Fibroblast of lung (primary cell): ENCODE measurements around the gene NPIPB6. TPM values are rescaled to one million over a fixed set of nuclear protein-coding genes. Genes with fewer than 3 reads are reported as not detected.

Experiments
- DNase-seq, 2 donors: peaks; one replicate each; pipeline versions ENCODE4 v3.0.0 to v3.0.0-alpha.2; 2010; ENCODE audit warnings: low read depth in 2 of 2
- H2AFZ ChIP-seq: 2 replicates; pipeline ENCODE4 v1.5.1; 2012; ENCODE audit warnings: low read length, control low read depth, inconsistent platforms
- H3K27ac ChIP-seq: 2 replicates; pipeline ENCODE4 v1.5.1; 2011; ENCODE audit warnings: low read length, control low read depth; ENCODE audit not compliant: insufficient read depth
- H3K27me3 ChIP-seq: 2 replicates; pipeline ENCODE4 v1.5.1; 2011; ENCODE audit warnings: mild to moderate bottlenecking, low read length; ENCODE audit not compliant: control insufficient read depth, insufficient read depth
- H3K36me3 ChIP-seq: 2 replicates; pipeline ENCODE4 v1.5.1; 2011; ENCODE audit warnings: low read length; ENCODE audit not compliant: control insufficient read depth, insufficient read depth
- H3K4me1 ChIP-seq: 2 replicates; pipeline ENCODE4 v1.5.1; 2011; ENCODE audit warnings: low read length; ENCODE audit not compliant: control insufficient read depth, insufficient read depth; ENCODE audit errors: extremely low read depth
- H3K4me2 ChIP-seq: 2 replicates; pipeline ENCODE4 v1.5.1; 2011; ENCODE audit warnings: low read length, control low read depth; ENCODE audit not compliant: insufficient read depth; ENCODE audit errors: extremely low read depth
- H3K4me3 ChIP-seq, 4 experiments: fragments of 200-600 bp in 1 of 4; sonication (generic) in 1 of 4; replicated peaks in 1 of 4; 2 replicates each; pipeline ENCODE4 v1.5.1; 2011 to 2016; ENCODE audit warnings: low read length in 4 of 4, low read depth in 3 of 4, mild to moderate bottlenecking in 3 of 4, control low read depth in 2 of 4, inconsistent platforms in 1 of 4, mixed read lengths in 1 of 4; ENCODE audit not compliant: insufficient read depth in 1 of 4; ENCODE audit errors: control extremely low read depth in 1 of 4
- H3K79me2 ChIP-seq: 2 replicates; pipeline ENCODE4 v1.5.1; 2012; ENCODE audit warnings: mild to moderate bottlenecking, low read length, inconsistent platforms; ENCODE audit not compliant: control insufficient read depth, insufficient read depth
- H3K9ac ChIP-seq: 2 replicates; pipeline ENCODE4 v1.5.1; 2011; ENCODE audit warnings: mild to moderate bottlenecking, low read length, control low read depth; ENCODE audit not compliant: insufficient read depth
- H3K9me3 ChIP-seq: 2 replicates; pipeline ENCODE4 v1.5.1; 2012; ENCODE audit warnings: low read depth, low read length; ENCODE audit not compliant: control insufficient read depth, insufficient read depth
- H4K20me1 ChIP-seq: 2 replicates; pipeline ENCODE4 v1.5.1; 2011; ENCODE audit warnings: low read length; ENCODE audit not compliant: control insufficient read depth, insufficient read depth; ENCODE audit errors: extremely low read depth
- CTCF ChIP-seq, 2 donors: IDR thresholded peaks in 1 of 2; conservative IDR thresholded peaks in 1 of 2; 1 replicate in 1 of 2; 2 replicates in 1 of 2; pipeline ENCODE4 v1.5.1; 2011 to 2012; ENCODE audit warnings: low read length in 2 of 2, control low read depth in 1 of 2, inconsistent platforms in 1 of 2, low read depth in 1 of 2, mild to moderate bottlenecking in 1 of 2
- EZH2 ChIP-seq: IDR thresholded peaks from 2 replicates; pipeline ENCODE4 v1.5.1; 2012; ENCODE audit warnings: low read length, control low read depth, mild to moderate bottlenecking; ENCODE audit errors: missing control alignments
- polyA plus RNA-seq, 2 donors: library from polyadenylated mRNA; depleted of rRNA in 1 of 2; stranded (reverse) in 1 of 2; unstranded in 1 of 2; fragments of >200 nt; gene quantifications; 2 replicates each; pipeline ENCODE4 v1.2.1, GENCODE V29; 2011 to 2012; ENCODE audit warnings: missing spikeins in 1 of 2
- total RNA-seq: library from RNA; depleted of rRNA; stranded (reverse); fragments of >200 nt; gene quantifications from 2 replicates; pipeline ENCODE4 v1.2.1, GENCODE V29; 2014

Gene NPIPB6
- total and polyA plus RNA-seq, 2 donors (not counting 1 experiment from before 2014, with no cell fraction given), result 0.23 to 0.66 TPM

- Histone ChIP-seq H3K79me2 (no peaks in the 10 kb centered on the region), H3K9me3 (no peaks in the 10 kb centered on the region), H3K4me3 (no peak overlapping the region), H3K36me3 (no peaks in the 10 kb centered on the region), H4K20me1 (no peaks in the 10 kb centered on the region), H3K4me2 (no peak overlapping the region), H3K27ac (no peak overlapping the region), H3K4me1 (no peaks in the 10 kb centered on the region), H3K27me3 (peaks cover 26% of the 10 kb centered on the region), H2AFZ (no peak overlapping the region), H3K9ac (no peak overlapping the region)
- no peak for DNase-seq
- TF ChIP-seq EZH2, result no peak
- no peak for TF ChIP-seq CTCF (conservative IDR thresholded peaks at IDR 0.05 in 1 of 2, IDR thresholded peaks at IDR 0.05 in 1 of 2; ENCODE audit: low read depth in 1 of 2, low read length in 2 of 2)
Measured at GRCh38 chr16:28294201-28294600, 69.1 kb downstream of the NPIPB6 start.

- Histone ChIP-seq H3K9ac (no peak overlapping the region), H3K27me3 (peaks cover 23% of the 10 kb centered on the region), H3K9me3 (no peaks in the 10 kb centered on the region), H3K4me2 (no peak overlapping the region), H3K27ac (no peak overlapping the region), H3K79me2 (no peaks in the 10 kb centered on the region), H4K20me1 (no peaks in the 10 kb centered on the region), H3K4me3 (no peak overlapping the region), H2AFZ (no peak overlapping the region), H3K36me3 (no peaks in the 10 kb centered on the region), H3K4me1 (no peaks in the 10 kb centered on the region)
- no peak for DNase-seq
- no peak for TF ChIP-seq CTCF (conservative IDR thresholded peaks at IDR 0.05 in 1 of 2, IDR thresholded peaks at IDR 0.05 in 1 of 2; ENCODE audit: low read depth in 1 of 2, low read length in 2 of 2)
- peak; percentile 27 for TF ChIP-seq EZH2
Measured at GRCh38 chr16:28293601-28293960, 69.7 kb downstream of the NPIPB6 start.

- Histone ChIP-seq H3K4me3 (peak overlapping the region in 3 of 4 experiments; percentile 31 to 51 (median 36)), H3K79me2 (no peaks in the 10 kb centered on the region), H4K20me1 (no peaks in the 10 kb centered on the region), H3K9ac (no peak overlapping the region), H3K27me3 (peaks cover 26% of the 10 kb centered on the region), H2AFZ (no peak overlapping the region), H3K27ac (no peak overlapping the region), H3K4me2 (peak overlapping the region; percentile 71), H3K9me3 (no peaks in the 10 kb centered on the region), H3K4me1 (no peaks in the 10 kb centered on the region), H3K36me3 (no peaks in the 10 kb centered on the region)
- TF ChIP-seq EZH2 (peak; percentile 72), CTCF (conservative IDR thresholded peaks at IDR 0.05 in 1 of 2, IDR thresholded peaks at IDR 0.05 in 1 of 2; ENCODE audit: low read depth in 1 of 2, low read length in 2 of 2) (no peak)
- DNase-seq, result no peak
Measured at GRCh38 chr16:28292731-28293600, 70.3 kb downstream of the NPIPB6 start.

Other genes starting within 250 kb of the NPIPB6 start
- gene XPO6, start 151.5 kb downstream of the NPIPB6 start, total RNA-seq, result 63.9 and 134 TPM in 2 replicates
- 162 and 185 TPM in 2 replicates for gene XPO6, start 151.5 kb downstream of the NPIPB6 start, polyA plus RNA-seq
- under 0.01 TPM in 2 replicates for gene SBK1, start 71.0 kb downstream of the NPIPB6 start, total RNA-seq
- 0.01 TPM in 1 of 2 replicates, not detected in the other for gene SBK1, start 71.0 kb downstream of the NPIPB6 start, polyA plus RNA-seq
- 67.4 and 88.6 TPM in 2 replicates for gene EIF3CL, start 40.3 kb upstream of the NPIPB6 start, total RNA-seq
- 45.6 and 70.5 TPM in 2 replicates for gene EIF3CL, start 40.3 kb upstream of the NPIPB6 start, polyA plus RNA-seq
- gene NPIPB7, start 108.8 kb upstream of the NPIPB6 start, total RNA-seq, result not detected in 2 replicates
- not detected in 2 replicates for gene NPIPB7, start 108.8 kb upstream of the NPIPB6 start, polyA plus RNA-seq
- gene CLN3, start 128.6 kb upstream of the NPIPB6 start, total RNA-seq, result 19.3 and 23.3 TPM in 2 replicates
- 19.5 and 25.4 TPM in 2 replicates for gene CLN3, start 128.6 kb upstream of the NPIPB6 start, polyA plus RNA-seq
- under 0.01 TPM in 1 of 2 replicates, not detected in the other for gene APOBR, start 131.1 kb upstream of the NPIPB6 start, total RNA-seq
- not detected in 2 replicates for gene APOBR, start 131.1 kb upstream of the NPIPB6 start, polyA plus RNA-seq
- not detected in 2 replicates for gene IL27, start 143.3 kb upstream of the NPIPB6 start, total RNA-seq
- gene IL27, start 143.3 kb upstream of the NPIPB6 start, polyA plus RNA-seq, result not detected in 2 replicates
- 59.3 and 87.0 TPM in 2 replicates for gene NUPR1, start 175.5 kb upstream of the NPIPB6 start, total RNA-seq
- gene NUPR1, start 175.5 kb upstream of the NPIPB6 start, polyA plus RNA-seq, result 22.2 and 38.0 TPM in 2 replicates
- gene SGF29, start 190.4 kb upstream of the NPIPB6 start, total RNA-seq, result 6.9 and 12.8 TPM in 2 replicates
- 1.6 and 2.5 TPM in 2 replicates for gene SGF29, start 190.4 kb upstream of the NPIPB6 start, polyA plus RNA-seq
- gene SULT1A2, start 233.5 kb upstream of the NPIPB6 start, total RNA-seq, result 0.17 and 0.26 TPM in 2 replicates
- not detected in 2 replicates for gene SULT1A2, start 233.5 kb upstream of the NPIPB6 start, polyA plus RNA-seq
- gene SULT1A1, start 246.5 kb upstream of the NPIPB6 start, total RNA-seq, result 1.3 and 3.6 TPM in 2 replicates
- gene SULT1A1, start 246.5 kb upstream of the NPIPB6 start, polyA plus RNA-seq, result 0.50 and 1.7 TPM in 2 replicates